CD4-positive, alpha-beta memory T cell (primary cell): ENCODE measurements around the gene MYO3A. TPM values are rescaled to one million over a fixed set of nuclear protein-coding genes. Genes with fewer than 3 reads are reported as not detected.

Experiments
- CTCF ChIA-PET: fragments of 350-600 bp; sonication (Branson Sonifier 250); formaldehyde crosslinking; loops from one replicate; lab custom pipeline; 2021; ENCODE audit warnings: inconsistent platforms; ENCODE audit not compliant: partially characterized antibody; lab: Charles Lee
- POLR2A ChIA-PET: fragments of 350-600 bp; sonication (Branson Sonifier 250); formaldehyde crosslinking; loops from one replicate; lab custom pipeline; 2021; ENCODE audit not compliant: partially characterized antibody; lab: Charles Lee
- DNase-seq, 5 donors: peaks; one replicate each; pipeline versions ENCODE4 v3.0.0 to v3.0.0-alpha.2; 2020 to 2022; ENCODE audit warnings: mixed read lengths in 1 of 5
- H3K27ac ChIP-seq: one replicate; pipeline ENCODE4 v1.7.0; 2013; ENCODE audit warnings: low read depth, low read length
- H3K27me3 ChIP-seq: 2 replicates; pipeline ENCODE4 v1.7.0; 2013; ENCODE audit warnings: mild to moderate bottlenecking, low read length, moderate library complexity; ENCODE audit not compliant: insufficient read depth
- H3K36me3 ChIP-seq: 2 replicates; pipeline ENCODE4 v1.7.0; 2013; ENCODE audit warnings: mild to moderate bottlenecking, low read length, moderate library complexity; ENCODE audit not compliant: insufficient read depth
- H3K4me1 ChIP-seq: 2 replicates; pipeline ENCODE4 v1.7.0; 2013; ENCODE audit warnings: mild to moderate bottlenecking, low read length, moderate library complexity; ENCODE audit not compliant: insufficient read depth
- H3K4me3 ChIP-seq, 2 donors: one replicate each; pipeline ENCODE4 v1.7.0; 2013; ENCODE audit warnings: low read length in 2 of 2, mild to moderate bottlenecking in 1 of 2
- H3K9me3 ChIP-seq, 2 donors: one replicate each; pipeline ENCODE4 v1.7.0; 2013; ENCODE audit warnings: low read length in 2 of 2, control low read depth in 1 of 2; ENCODE audit not compliant: control insufficient read depth in 1 of 2
- H3K27ac Mint-ChIP-seq, 7 donors: one replicate each; pipeline ENCODE4 v1.8.0; 2020 to 2021; ENCODE audit warnings: mixed read lengths in 7 of 7, mild to moderate bottlenecking in 6 of 7, inconsistent platforms in 3 of 7, moderate library complexity in 3 of 7
- H3K27me3 Mint-ChIP-seq, 2 donors: one replicate each; pipeline ENCODE4 v1.8.0; 2020 to 2021; ENCODE audit warnings: mixed read lengths in 2 of 2
- H3K36me3 Mint-ChIP-seq, 2 donors: one replicate each; pipeline ENCODE4 v1.8.0; 2020 to 2021; ENCODE audit warnings: mixed read lengths in 2 of 2, inconsistent platforms in 1 of 2, mild to moderate bottlenecking in 1 of 2
- H3K4me1 Mint-ChIP-seq, 4 donors: one replicate each; pipeline ENCODE4 v1.8.0; 2020 to 2021; ENCODE audit warnings: mixed read lengths in 4 of 4, mild to moderate bottlenecking in 1 of 4
- H3K4me3 Mint-ChIP-seq, 8 donors: one replicate each; pipeline ENCODE4 v1.8.0; 2020 to 2021; ENCODE audit warnings: mixed read lengths in 8 of 8, mild to moderate bottlenecking in 7 of 8, moderate library complexity in 6 of 8, inconsistent platforms in 3 of 8
- H3K9me3 Mint-ChIP-seq, 8 donors: one replicate each; pipeline ENCODE4 v1.8.0; 2020 to 2021; ENCODE audit warnings: mixed read lengths in 8 of 8, mild to moderate bottlenecking in 5 of 8, inconsistent platforms in 3 of 8, moderate library complexity in 1 of 8
- intact Hi-C: fragments of 100-400 bp; cut with micrococcal nuclease; formaldehyde crosslinking; loops from one replicate; pipeline ENCODE4 v1.15.1; 2023
- polyA plus RNA-seq, 2 donors: library from polyadenylated mRNA; unstranded; fragments of 300-500 nt; fragmentation: Illumina TruSeq; gene quantifications; one replicate each; pipeline ENCODE4 v1.2.3, GENCODE V29; 2021
- total RNA-seq, 2 experiments: library from RNA; stranded (reverse); gene quantifications; one replicate each; pipeline ENCODE4 v1.2.3, GENCODE V29; 2021

MYO3A gene
- total and polyA plus RNA-seq, 4 experiments from 2014 or later = not detected

DNA sequence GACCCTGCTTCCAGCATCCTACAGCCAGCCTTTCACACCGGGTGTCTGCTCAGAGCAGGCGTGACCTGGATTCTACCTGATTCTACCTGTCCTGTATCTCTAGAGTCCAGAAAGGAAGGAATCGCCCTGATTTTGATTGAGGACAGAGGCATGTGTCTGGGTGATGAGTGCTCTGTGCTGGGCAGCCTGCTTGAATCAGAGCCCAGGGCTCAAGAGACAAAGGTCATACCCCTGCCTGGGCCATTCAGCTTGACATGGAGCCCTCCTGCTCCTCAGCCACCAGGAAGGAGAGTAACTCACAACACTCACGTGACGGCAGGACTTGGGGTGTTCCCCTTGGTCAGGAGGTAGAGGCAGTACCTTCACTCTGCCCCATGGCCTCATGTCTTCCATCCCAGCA lies 293.8 kb downstream of the MYO3A start:
- Mint-ChIP-seq H3K27me3 (peaks cover 30 to 34% of the 10 kb centered on the region in 2 donors), H3K27ac (no peak overlapping the region)

GRCh38 chr10:26232174-26232573 lies 298.1 kb downstream of the MYO3A start:
- H3K4me1 Mint-ChIP-seq = no peaks in the 10 kb centered on the region
- POLR2A ChIA-PET = no interaction called here

More for the DNA sequence above, 293.8 kb downstream of the MYO3A start:
- Histone ChIP-seq H3K4me3 (no peak overlapping the region), H3K27ac (no peak overlapping the region), H3K4me1 (no peaks in the 10 kb centered on the region), H3K27me3 (no peaks in the 10 kb centered on the region), H3K9me3 (no peaks in the 10 kb centered on the region), H3K36me3 (no peaks in the 10 kb centered on the region)
- CTCF ChIA-PET = no interaction called here
- no peaks in the 10 kb centered on the region for H3K4me1 Mint-ChIP-seq
- H3K4me3 Mint-ChIP-seq = no peak overlapping the region
- H3K36me3 Mint-ChIP-seq = no peaks in the 10 kb centered on the region
- DNase-seq = no peak
- POLR2A ChIA-PET = no interaction called here
- H3K9me3 Mint-ChIP-seq = peaks cover 0 to 2% (median 0%) of the 10 kb centered on the region in 8 donors
- intact Hi-C loops = no loop called here

GRCh38 chr10:26235761-26236160 lies 301.7 kb downstream of the MYO3A start:
- POLR2A ChIA-PET = no interaction called here
- H3K27ac Mint-ChIP-seq = no peak overlapping the region
- H3K9me3 Mint-ChIP-seq = no peaks in the 10 kb centered on the region
- Histone ChIP-seq H3K27ac (no peak overlapping the region), H3K4me1 (no peaks in the 10 kb centered on the region), H3K9me3 (no peaks in the 10 kb centered on the region), H3K4me3 (no peak overlapping the region), H3K36me3 (no peaks in the 10 kb centered on the region), H3K27me3 (no peaks in the 10 kb centered on the region)
- no peaks in the 10 kb centered on the region for H3K4me1 Mint-ChIP-seq
- H3K36me3 Mint-ChIP-seq = no peaks in the 10 kb centered on the region
- no peak for DNase-seq
- CTCF ChIA-PET = no interaction called here
- intact Hi-C loops = no loop called here
- H3K4me3 Mint-ChIP-seq = no peak overlapping the region
- H3K27me3 Mint-ChIP-seq = peaks cover 29 to 45% of the 10 kb centered on the region in 2 donors

More at GRCh38 chr10:26232174-26232573, 298.1 kb downstream of the MYO3A start:
- CTCF ChIA-PET = no interaction called here
- no peak overlapping the region for H3K27ac ChIP-seq
- H3K36me3 ChIP-seq = no peaks in the 10 kb centered on the region
- DNase-seq = no peak
- Mint-ChIP-seq H3K27ac (no peak overlapping the region), H3K9me3 (no peaks in the 10 kb centered on the region), H3K27me3 (peaks cover 23 to 34% of the 10 kb centered on the region in 2 donors), H3K4me3 (no peak overlapping the region), H3K36me3 (no peaks in the 10 kb centered on the region)
- no peak overlapping the region for H3K4me3 ChIP-seq
- intact Hi-C loops = no loop called here
- H3K9me3 ChIP-seq = no peaks in the 10 kb centered on the region
- no peaks in the 10 kb centered on the region for H3K4me1 ChIP-seq
- no peaks in the 10 kb centered on the region for H3K27me3 ChIP-seq

GRCh38 chr10:26238378-26238777 lies 304.3 kb downstream of the MYO3A start:
- Histone ChIP-seq H3K9me3 (no peaks in the 10 kb centered on the region), H3K4me1 (no peaks in the 10 kb centered on the region), H3K4me3 (no peak overlapping the region), H3K36me3 (no peaks in the 10 kb centered on the region), H3K27me3 (no peaks in the 10 kb centered on the region), H3K27ac (no peak overlapping the region)
- Mint-ChIP-seq H3K27me3 (peaks cover 29 to 41% of the 10 kb centered on the region in 2 donors), H3K4me3 (no peak overlapping the region), H3K27ac (no peak overlapping the region), H3K9me3 (no peaks in the 10 kb centered on the region), H3K4me1 (no peaks in the 10 kb centered on the region), H3K36me3 (no peaks in the 10 kb centered on the region)
- POLR2A ChIA-PET = no interaction called here
- intact Hi-C loops = no loop called here
- CTCF ChIA-PET = no interaction called here
- DNase-seq = no peak

- CTCF ChIA-PET = no interaction called here
- H3K4me3 ChIP-seq = no peak overlapping the region
- POLR2A ChIA-PET = no interaction called here
- no peak overlapping the region for H3K27ac ChIP-seq
- H3K27me3 Mint-ChIP-seq = peaks cover 25 to 26% of the 10 kb centered on the region in 2 donors
- no peaks in the 10 kb centered on the region for H3K27me3 ChIP-seq
- no peak overlapping the region for H3K4me3 Mint-ChIP-seq
- no peak for DNase-seq
- H3K9me3 Mint-ChIP-seq = no peaks in the 10 kb centered on the region
- H3K9me3 ChIP-seq = no peaks in the 10 kb centered on the region
- no peaks in the 10 kb centered on the region for H3K36me3 ChIP-seq
- intact Hi-C loops = no loop called here
- no peaks in the 10 kb centered on the region for H3K4me1 Mint-ChIP-seq
- H3K36me3 Mint-ChIP-seq = no peaks in the 10 kb centered on the region
- no peak overlapping the region for H3K27ac Mint-ChIP-seq
- H3K4me1 ChIP-seq = no peaks in the 10 kb centered on the region
These were observed 308.8 kb downstream of the MYO3A start for GRCh38 chr10:26242706-26243350.

- Histone ChIP-seq H3K27ac (no peak overlapping the region), H3K4me3 (no peak overlapping the region), H3K4me1 (no peaks in the 10 kb centered on the region), H3K9me3 (no peaks in the 10 kb centered on the region), H3K27me3 (no peaks in the 10 kb centered on the region), H3K36me3 (no peaks in the 10 kb centered on the region)
- CTCF ChIA-PET = no interaction called here
- no peaks in the 10 kb centered on the region for H3K9me3 Mint-ChIP-seq
- H3K4me1 Mint-ChIP-seq = no peaks in the 10 kb centered on the region
- H3K4me3 Mint-ChIP-seq = no peak overlapping the region
- H3K36me3 Mint-ChIP-seq = no peaks in the 10 kb centered on the region
- no peak overlapping the region for H3K27ac Mint-ChIP-seq
- peaks cover 21% of the 10 kb centered on the region in 2 donors for H3K27me3 Mint-ChIP-seq
- no peak for DNase-seq
- POLR2A ChIA-PET = no interaction called here
- intact Hi-C loops = no loop called here
These were observed 309.3 kb downstream of the MYO3A start for GRCh38 chr10:26243351-26243720.

DNA sequence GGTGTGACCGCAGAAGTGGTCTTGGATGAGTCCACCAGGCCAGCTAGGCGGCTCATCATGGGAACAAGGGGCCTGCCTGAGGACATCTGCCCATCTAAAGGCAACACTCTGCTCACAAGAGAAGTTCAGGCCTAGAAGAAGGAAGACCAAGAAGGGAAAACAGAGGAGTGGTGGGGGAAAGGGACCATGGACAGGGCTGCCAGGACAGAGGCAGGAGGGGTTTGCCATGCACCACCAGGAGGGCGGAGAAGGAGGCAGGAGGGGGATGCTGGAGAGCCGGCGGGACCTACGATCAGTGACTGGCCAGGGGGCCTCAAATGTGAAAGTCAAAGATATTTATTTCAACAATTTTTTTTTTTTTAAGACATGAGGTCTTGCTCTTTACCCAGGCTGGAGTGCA lies 315.7 kb downstream of the MYO3A start:
- Histone ChIP-seq H3K4me1 (no peaks in the 10 kb centered on the region), H3K36me3 (no peaks in the 10 kb centered on the region), H3K9me3 (no peaks in the 10 kb centered on the region), H3K27me3 (no peaks in the 10 kb centered on the region), H3K27ac (no peak overlapping the region), H3K4me3 (no peak overlapping the region)
- intact Hi-C loops = no loop called here
- DNase-seq = no peak
- no peaks in the 10 kb centered on the region for H3K4me1 Mint-ChIP-seq
- H3K27ac Mint-ChIP-seq = no peak overlapping the region
- ChIA-PET CTCF (no interaction called here), POLR2A (no interaction called here)
- H3K27me3 Mint-ChIP-seq = peaks cover 7 to 11% of the 10 kb centered on the region in 2 donors
- H3K9me3 Mint-ChIP-seq = no peaks in the 10 kb centered on the region
- H3K36me3 Mint-ChIP-seq = no peaks in the 10 kb centered on the region
- H3K4me3 Mint-ChIP-seq = no peak overlapping the region
